ENCODE results near the gene PAFAH1B2.

- no peak for TF ChIP-seq TCF7L2 (IDR thresholded peaks at IDR 0.05; ENCODE audit: borderline replicate concordance, extremely low read depth, insufficient read depth, insufficient read length)
- no peak for TF ChIP-seq CTCF (IDR thresholded peaks at IDR 0.05 in 2 of 3, conservative IDR thresholded peaks at IDR 0.05 in 1 of 3; ENCODE audit: borderline replicate concordance in 1 of 3, insufficient read depth in 1 of 3, low read depth in 2 of 3, low read length in 2 of 3)
- no peak for TF ChIP-seq SRF (IDR thresholded peaks at IDR 0.05; ENCODE audit: low read depth)
- TF ChIP-seq POLR2AphosphoS5 (IDR thresholded peaks at IDR 0.05; ENCODE audit: low read depth, low read length) = no peak
Measured at GRCh38 chr11:117219995-117220394, 75.9 kb downstream of the PAFAH1B2 start.

Data from HCT116 (cell line).